ENCODE data around the gene LSM2. TPM values are rescaled to one million over a fixed set of nuclear protein-coding genes. Genes with fewer than 3 reads are reported as not detected.

Gene LSM2
- total RNA-seq, 1 donor from 2014 or later = 19.4 TPM

DNA sequence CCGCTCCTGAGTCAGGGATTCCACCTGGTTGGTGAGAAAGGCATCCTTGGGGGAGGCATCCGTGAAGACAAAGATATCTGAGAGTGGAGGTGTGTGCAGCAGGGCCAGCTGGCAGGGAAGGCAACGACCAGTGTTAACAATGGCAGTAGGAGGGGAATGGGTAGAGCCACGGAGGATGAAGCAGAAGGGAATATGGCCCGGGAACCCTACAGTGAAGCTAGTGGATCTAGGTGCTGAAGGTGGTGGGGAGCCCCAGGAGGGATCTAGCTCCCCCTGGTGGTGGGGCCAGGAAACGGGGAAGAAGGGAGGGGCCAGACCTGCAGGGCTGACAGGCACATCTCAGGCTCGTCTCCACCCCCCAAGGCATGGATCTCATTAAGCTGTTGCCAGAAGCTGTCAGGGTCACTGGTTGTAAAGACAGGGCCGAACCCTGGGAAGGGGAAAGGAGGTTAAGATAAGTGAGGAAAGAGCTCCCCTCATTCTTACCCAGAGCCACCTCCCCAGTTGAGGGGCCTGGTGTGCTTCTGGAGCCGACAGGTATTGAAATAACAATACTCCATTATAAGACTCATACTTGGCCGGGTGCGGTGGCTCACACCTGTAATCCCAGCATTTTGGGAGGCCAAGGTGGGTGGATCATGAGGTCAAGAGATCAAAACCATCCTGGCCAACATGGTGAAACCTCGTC, 36.9 kb downstream of the LSM2 start:
- Histone ChIP-seq H3K4me1 (peaks cover 10% of the 10 kb centered on the region), H3K27ac (replicated peaks) (no peak overlapping the region), H3K4me3 (no peak overlapping the region), H3K9me3 (replicated peaks) (no peaks in the 10 kb centered on the region), H3K36me3 (no peaks in the 10 kb centered on the region), H3K27me3 (ENCODE audit: low read depth) (no peaks in the 10 kb centered on the region)
- TF ChIP-seq, protein P1, sequence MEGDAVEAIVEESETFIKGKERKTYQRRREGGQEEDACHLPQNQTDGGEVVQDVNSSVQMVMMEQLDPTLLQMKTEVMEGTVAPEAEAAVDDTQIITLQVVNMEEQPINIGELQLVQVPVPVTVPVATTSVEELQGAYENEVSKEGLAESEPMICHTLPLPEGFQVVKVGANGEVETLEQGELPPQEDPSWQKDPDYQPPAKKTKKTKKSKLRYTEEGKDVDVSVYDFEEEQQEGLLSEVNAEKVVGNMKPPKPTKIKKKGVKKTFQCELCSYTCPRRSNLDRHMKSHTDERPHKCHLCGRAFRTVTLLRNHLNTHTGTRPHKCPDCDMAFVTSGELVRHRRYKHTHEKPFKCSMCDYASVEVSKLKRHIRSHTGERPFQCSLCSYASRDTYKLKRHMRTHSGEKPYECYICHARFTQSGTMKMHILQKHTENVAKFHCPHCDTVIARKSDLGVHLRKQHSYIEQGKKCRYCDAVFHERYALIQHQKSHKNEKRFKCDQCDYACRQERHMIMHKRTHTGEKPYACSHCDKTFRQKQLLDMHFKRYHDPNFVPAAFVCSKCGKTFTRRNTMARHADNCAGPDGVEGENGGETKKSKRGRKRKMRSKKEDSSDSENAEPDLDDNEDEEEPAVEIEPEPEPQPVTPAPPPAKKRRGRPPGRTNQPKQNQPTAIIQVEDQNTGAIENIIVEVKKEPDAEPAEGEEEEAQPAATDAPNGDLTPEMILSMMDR (IDR thresholded peaks at IDR 0.05; ENCODE audit: borderline replicate concordance) = peak; percentile 77
- intact Hi-C loops (cut with micrococcal nuclease) = no loop called here
- DNase-seq = peak; percentile 70

DNA sequence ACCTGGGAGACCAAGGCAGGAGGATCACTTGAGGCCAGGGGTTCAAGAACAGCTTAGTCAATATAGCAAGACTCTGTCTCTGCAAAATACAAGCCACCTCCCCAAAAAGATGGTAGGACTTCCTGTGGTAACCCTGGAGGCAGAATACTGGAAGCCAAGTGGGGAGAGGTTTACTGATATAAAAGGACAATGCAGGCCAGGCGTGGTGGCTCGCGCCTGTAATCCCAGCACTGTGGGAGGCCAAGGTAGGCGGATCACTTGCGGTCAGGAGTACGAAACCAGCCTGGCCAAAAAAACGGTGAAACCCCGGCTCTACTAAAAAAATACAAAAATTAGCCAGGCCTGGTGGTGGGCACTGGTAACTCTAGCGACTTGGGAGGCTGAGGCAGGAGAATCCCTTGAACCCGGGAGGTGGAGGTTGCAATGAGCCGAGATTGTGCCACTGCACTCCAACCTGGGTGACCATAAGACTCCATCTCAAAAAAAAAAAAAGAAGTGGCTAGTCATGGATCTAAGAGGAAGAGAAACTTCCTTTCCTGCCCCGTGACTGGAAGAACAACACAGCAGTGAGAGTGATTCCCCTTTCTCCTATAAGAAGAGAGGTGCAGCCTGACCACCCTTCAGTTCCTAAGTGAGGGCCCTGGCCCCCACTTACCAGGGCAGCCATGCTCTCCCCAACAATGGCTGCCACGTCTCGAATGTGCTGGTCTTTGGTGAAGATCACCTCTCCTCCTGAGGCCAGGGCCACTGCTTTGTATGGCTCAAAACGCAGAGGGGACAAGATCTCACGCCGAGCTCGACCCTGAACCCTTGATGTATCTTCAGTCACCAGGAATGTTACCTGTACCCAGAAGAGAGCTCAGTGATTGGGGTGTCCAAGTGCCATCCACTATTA, 38.2 kb downstream of the LSM2 start:
- no peak overlapping the region for H3K4me3 ChIP-seq
- intact Hi-C loops (cut with micrococcal nuclease) = no loop called here
- no peak for DNase-seq
- H3K27ac ChIP-seq (replicated peaks) = no peak overlapping the region
- H3K4me1 ChIP-seq = peaks cover 15% of the 10 kb centered on the region
- TF ChIP-seq, protein P1 (IDR thresholded peaks at IDR 0.05; ENCODE audit: borderline replicate concordance) = no peak
- H3K27me3 ChIP-seq (ENCODE audit: low read depth) = no peaks in the 10 kb centered on the region
- H3K9me3 ChIP-seq (replicated peaks) = no peaks in the 10 kb centered on the region
- H3K36me3 ChIP-seq = peaks cover 5% of the 10 kb centered on the region

DNA sequence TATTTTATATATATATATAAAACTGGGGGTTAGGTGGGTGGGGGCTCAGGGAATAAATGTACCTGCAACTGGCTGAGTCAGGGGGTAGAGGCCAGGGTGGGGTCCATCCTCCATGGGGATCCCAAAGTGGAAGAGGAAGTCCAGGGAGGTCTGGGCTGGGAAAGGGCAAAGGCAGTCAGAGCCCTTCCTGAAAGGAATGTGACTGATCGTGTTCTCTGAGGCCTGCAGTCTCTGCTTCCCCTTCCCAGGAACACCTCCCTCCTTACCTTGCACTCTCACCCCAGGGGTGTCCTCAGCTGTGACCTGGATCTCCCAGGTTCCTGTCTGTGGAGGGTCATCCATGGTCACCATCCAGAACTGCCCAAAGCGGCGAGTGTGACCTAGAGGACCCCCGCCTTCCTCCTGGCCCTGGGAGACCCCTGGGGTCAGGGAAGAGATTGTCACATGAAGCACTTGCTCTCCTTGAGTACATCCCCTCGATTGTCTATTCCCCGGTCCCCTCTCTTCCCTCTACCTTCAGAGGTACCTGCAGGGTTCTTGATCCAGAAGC, 39.6 kb downstream of the LSM2 start:
- TF ChIP-seq, protein P1 (IDR thresholded peaks at IDR 0.05; ENCODE audit: borderline replicate concordance) = no peak
- Histone ChIP-seq H3K4me3 (no peak overlapping the region), H3K27me3 (ENCODE audit: low read depth) (no peaks in the 10 kb centered on the region), H3K9me3 (replicated peaks) (no peaks in the 10 kb centered on the region), H3K27ac (replicated peaks) (no peak overlapping the region), H3K36me3 (peaks cover 5% of the 10 kb centered on the region), H3K4me1 (peaks cover 20% of the 10 kb centered on the region)
- intact Hi-C loops (cut with micrococcal nuclease) = no loop called here
- no peak for DNase-seq

DNA sequence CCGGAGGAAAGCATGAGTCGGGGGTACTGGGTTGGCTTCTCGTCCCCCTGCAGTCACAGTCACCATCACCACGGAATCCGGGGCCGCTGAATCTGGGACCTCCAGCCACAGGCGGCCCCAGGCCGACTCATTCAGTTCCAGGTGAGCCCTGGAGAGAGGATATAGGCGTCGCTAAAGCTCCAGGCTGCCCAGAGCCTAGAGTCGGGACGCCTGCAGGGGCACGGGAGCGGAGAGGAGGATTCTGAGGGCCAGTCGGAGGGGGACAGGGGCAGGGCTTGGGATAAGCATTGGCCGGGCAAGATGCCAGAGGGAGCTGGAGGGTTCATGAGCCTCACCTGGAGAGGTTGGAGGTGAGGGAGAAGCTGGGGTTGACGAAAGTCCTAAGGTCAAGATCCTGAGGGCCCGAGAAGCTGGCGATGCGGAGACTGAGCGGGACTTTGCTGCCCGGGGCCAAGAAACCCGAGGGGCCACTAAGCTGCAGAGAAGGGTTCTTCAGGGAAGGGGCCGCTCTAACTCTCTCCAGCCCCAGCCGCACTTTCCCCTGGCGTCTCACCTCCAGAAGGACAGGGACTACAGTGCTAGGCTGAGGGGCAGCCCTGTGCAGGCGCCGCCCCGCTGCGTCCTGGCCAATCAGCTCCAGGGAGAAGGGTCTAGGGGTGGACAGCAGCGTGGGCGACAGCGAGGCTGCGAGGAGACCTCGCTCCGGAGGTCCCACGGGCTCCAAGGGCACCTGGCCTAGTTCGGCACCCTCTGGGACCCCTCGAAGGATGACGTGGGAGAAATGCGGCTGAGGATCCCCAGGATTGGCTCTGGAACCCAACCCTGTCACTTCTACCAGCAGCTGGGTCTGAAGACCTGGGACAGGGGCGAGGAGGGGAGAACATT, 40.6 kb downstream of the LSM2 start:
- TF ChIP-seq, protein P1 (IDR thresholded peaks at IDR 0.05; ENCODE audit: borderline replicate concordance) = no peak
- Histone ChIP-seq H3K27ac (replicated peaks) (no peak overlapping the region), H3K36me3 (peaks cover 5% of the 10 kb centered on the region), H3K9me3 (replicated peaks) (no peaks in the 10 kb centered on the region), H3K27me3 (ENCODE audit: low read depth) (no peaks in the 10 kb centered on the region), H3K4me3 (peak overlapping the region; percentile 43), H3K4me1 (peaks cover 20% of the 10 kb centered on the region)
- intact Hi-C loops (cut with micrococcal nuclease) = no loop called here
- no peak for DNase-seq

DNA sequence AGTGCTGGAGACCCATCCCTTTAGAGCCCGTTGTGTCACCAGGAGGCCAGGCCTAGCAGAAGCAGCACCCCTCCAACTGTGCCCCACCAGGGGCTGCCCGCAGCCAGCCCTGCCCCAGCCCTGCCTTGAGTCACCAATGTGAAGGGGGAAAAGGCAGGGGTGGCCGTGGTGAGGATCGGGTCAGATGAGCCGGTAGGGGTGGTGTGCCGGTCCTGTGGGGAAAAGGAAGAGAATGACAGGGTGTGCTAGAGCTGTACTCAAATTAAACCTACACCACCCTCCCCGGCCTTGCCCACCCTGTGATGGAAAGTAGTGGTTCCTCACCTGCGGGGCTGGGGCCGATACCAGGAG, 41.2 kb downstream of the LSM2 start:
- TF ChIP-seq, protein P1 (IDR thresholded peaks at IDR 0.05; ENCODE audit: borderline replicate concordance) = no peak
- H3K27ac ChIP-seq (replicated peaks) = no peak overlapping the region
- H3K27me3 ChIP-seq (ENCODE audit: low read depth) = no peaks in the 10 kb centered on the region
- DNase-seq = no peak
- peaks cover 20% of the 10 kb centered on the region for H3K4me1 ChIP-seq
- intact Hi-C loops (cut with micrococcal nuclease) = no loop called here
- H3K4me3 ChIP-seq = no peak overlapping the region
- H3K9me3 ChIP-seq (replicated peaks) = no peaks in the 10 kb centered on the region
- peaks cover 5% of the 10 kb centered on the region for H3K36me3 ChIP-seq

Measured in left ventricle myocardium inferior (tissue), 1 donor.